Measurements from ENCODE around the gene ZNF367. TPM values are rescaled to one million over a fixed set of nuclear protein-coding genes. Genes with fewer than 3 reads are reported as not detected.

ZNF367 gene
- total RNA-seq (1 to 10 TPM; 3.7 to 6.2 (median 5.8) TPM), total RNA-seq (5.6 to 110 (median 11.8) reads per million in 29 experiments)
- 5.4 TPM for total RNA-seq (2013)

DNA sequence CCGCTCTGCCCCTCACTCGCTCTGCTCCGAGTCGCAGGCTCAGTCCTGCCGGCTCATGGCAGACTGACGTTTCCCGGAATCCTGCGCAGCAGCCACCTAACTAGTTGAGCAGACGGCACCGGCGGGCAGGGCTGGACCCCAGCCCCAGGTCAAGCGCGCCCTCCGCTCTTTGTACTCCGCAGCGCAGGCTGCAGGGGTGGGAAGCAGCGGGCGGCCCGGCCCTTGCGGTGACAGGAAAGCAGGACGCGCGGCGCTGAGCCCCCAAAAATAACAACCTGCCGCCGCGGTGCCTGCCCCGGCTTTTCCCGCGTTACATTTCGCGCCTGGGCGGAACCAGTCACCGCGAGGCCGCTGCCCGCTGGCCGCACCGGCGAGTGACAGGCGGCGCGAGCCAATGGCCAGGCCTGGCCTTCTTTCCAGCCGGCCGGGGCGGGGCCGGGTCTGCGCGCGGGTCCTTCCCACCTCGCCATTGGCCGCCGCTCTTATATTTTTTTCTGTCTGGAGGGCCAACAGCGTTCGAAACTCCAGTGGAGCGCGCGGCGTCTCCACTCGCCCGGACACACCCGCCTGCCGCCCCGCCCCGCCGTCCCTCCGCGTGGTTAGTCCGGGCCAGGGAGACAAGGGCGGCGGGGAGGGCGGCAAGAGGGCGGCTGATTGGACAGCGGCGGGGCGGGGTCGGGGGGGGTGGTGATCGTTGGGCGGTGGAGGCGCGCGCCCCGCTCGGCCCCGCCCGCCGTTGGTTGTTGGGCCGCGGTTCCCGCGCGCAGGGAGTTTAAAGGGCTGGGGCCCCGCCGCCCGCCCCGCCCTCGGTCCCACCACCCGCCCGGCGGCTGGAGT lies at the start of gene ZNF367:
Gene ZNF367 (minus strand): TSS at position 288 of the 837 bp plus-strand sequence. CDS start 338 bp downstream, outside the sequence.
- ATAC-seq (replicated peaks in 1 of 4) (peak; percentile 72 to 74 (median 74)), DNase-seq (peak; percentile 65 to 92 (median 80))
- peak within 1 kb of the TSS; percentile 91 to 94 for H3K27ac Mint-ChIP-seq
- H3K36me3 Mint-ChIP-seq = no peaks in the 10 kb centered on the region
- no peaks in the 10 kb centered on the region for H3K27me3 Mint-ChIP-seq
- POLR2A ChIA-PET = no interaction called here
- H3K27ac ChIP-seq (ENCODE audit: low read length) = peak within 1 kb of the TSS; percentile 84
- peak within 1 kb of the TSS; percentile 85 to 89 (median 88) for H3K4me3 Mint-ChIP-seq
- H3K4me1 Mint-ChIP-seq = peaks cover 28 to 43% (median 35%) of the 10 kb centered on the region in 3 donors
- H3K4me3 ChIP-seq (ENCODE audit: control insufficient read depth in 1 of 2, extremely low read depth in 1 of 2, low read length in 1 of 2) = peak within 1 kb of the TSS; percentile 74 to 83
- no peaks in the 10 kb centered on the region for H3K36me3 ChIP-seq (ENCODE audit: control insufficient read depth in 2 of 2, extremely low read depth in 1 of 2, insufficient read depth in 1 of 2, low read length in 1 of 2)
- peaks cover 10 to 36% of the 10 kb centered on the region in 2 experiments for H3K4me1 ChIP-seq (ENCODE audit: control insufficient read depth in 1 of 2, extremely low read depth in 1 of 2, insufficient read depth in 2 of 2, low read length in 2 of 2)
- WGBS (ENCODE audit: insufficient coverage) = under 1% methylated on average over 90 of the region's 100 CpGs
- CTCF ChIA-PET = interaction anchor here in 1 of 2 donors (1.2 kb wide), 1 partner anchor 31 kb away, joined by 6 read pairs; the partner anchor contains the start of gene HABP4
- no peaks in the 10 kb centered on the region for H3K27me3 ChIP-seq (replicated peaks in 1 of 2; ENCODE audit: control insufficient read depth in 2 of 2, extremely low read depth in 1 of 2, insufficient read depth in 2 of 2, low read length in 1 of 2)
- no peaks in the 10 kb centered on the region for H3K9me3 ChIP-seq
- no peaks in the 10 kb centered on the region for H3K9me3 Mint-ChIP-seq

DNA sequence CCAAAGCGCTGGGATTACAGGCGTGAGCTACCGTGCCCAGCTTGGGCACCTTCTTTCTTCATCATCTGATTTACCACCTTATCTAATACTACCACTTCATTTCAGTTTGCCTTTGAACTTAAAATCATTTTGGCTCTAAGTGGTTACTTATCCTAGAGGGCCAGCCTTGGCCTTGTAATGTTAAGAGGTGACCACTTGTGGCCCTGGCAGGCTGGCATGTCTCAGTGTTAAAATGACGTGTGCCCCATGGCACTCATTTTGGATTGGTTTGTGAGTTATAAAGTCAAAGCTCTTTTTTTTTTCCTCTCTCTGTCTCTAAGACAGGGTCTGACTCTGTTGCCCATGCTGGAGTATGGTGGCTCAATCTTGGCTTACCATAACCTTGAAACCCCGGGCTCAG lies 49.6 kb upstream of the ZNF367 start:
- Mint-ChIP-seq H3K9me3 (no peaks in the 10 kb centered on the region), H3K4me3 (no peak overlapping the region), H3K4me1 (no peaks in the 10 kb centered on the region), H3K27me3 (no peaks in the 10 kb centered on the region), H3K36me3 (peaks cover 38% of the 10 kb centered on the region), H3K27ac (no peak overlapping the region)
- Histone ChIP-seq H3K27ac (ENCODE audit: low read length) (no peak overlapping the region), H3K9me3 (no peaks in the 10 kb centered on the region), H3K4me1 (ENCODE audit: control insufficient read depth in 1 of 2, extremely low read depth in 1 of 2, insufficient read depth in 2 of 2, low read length in 2 of 2) (no peaks in the 10 kb centered on the region), H3K36me3 (ENCODE audit: control insufficient read depth in 2 of 2, extremely low read depth in 1 of 2, insufficient read depth in 1 of 2, low read length in 1 of 2) (peaks cover 0 to 37% of the 10 kb centered on the region in 2 donors), H3K4me3 (ENCODE audit: control insufficient read depth in 1 of 2, extremely low read depth in 1 of 2, low read length in 1 of 2) (no peak overlapping the region), H3K27me3 (replicated peaks in 1 of 2; ENCODE audit: control insufficient read depth in 2 of 2, extremely low read depth in 1 of 2, insufficient read depth in 2 of 2, low read length in 1 of 2) (no peaks in the 10 kb centered on the region)
- CTCF ChIA-PET = interaction anchor here in 1 of 2 donors (0.5 to 0.7 kb wide), 3 partner anchors 15 to 1102 kb away, joined by 4 to 5 read pairs (median 4); no protein-coding TSS in a partner anchor
- POLR2A ChIA-PET = interaction anchor here (0.6 to 1.2 kb wide), 3 partner anchors 18 to 123 kb away, joined by 3 to 11 read pairs (median 10); partner anchors contain the start of gene HABP4 (in 1 of the 2)
- WGBS (ENCODE audit: insufficient coverage) = 100% methylated on average over 1 of the region's 5 CpGs
- DNase-seq (no peak), ATAC-seq (replicated peaks in 1 of 4) (no peak)

GRCh38 chr9:96464426-96464825 lies 46.3 kb upstream of the ZNF367 start:
- no peak overlapping the region for H3K4me3 Mint-ChIP-seq
- ChIA-PET CTCF (no interaction called here), POLR2A (no interaction called here)
- WGBS (ENCODE audit: insufficient coverage) = 89% methylated on average over 3 of the region's 6 CpGs
- H3K4me3 ChIP-seq (ENCODE audit: control insufficient read depth in 1 of 2, extremely low read depth in 1 of 2, low read length in 1 of 2) = no peak overlapping the region
- H3K36me3 ChIP-seq (ENCODE audit: control insufficient read depth in 2 of 2, extremely low read depth in 1 of 2, insufficient read depth in 1 of 2, low read length in 1 of 2) = peaks cover 0 to 20% of the 10 kb centered on the region in 2 donors
- no peaks in the 10 kb centered on the region for H3K4me1 ChIP-seq (ENCODE audit: control insufficient read depth in 1 of 2, extremely low read depth in 1 of 2, insufficient read depth in 2 of 2, low read length in 2 of 2)
- no peaks in the 10 kb centered on the region for H3K9me3 ChIP-seq
- ATAC-seq (replicated peaks in 1 of 4) (no peak), DNase-seq (no peak)
- peaks cover 39% of the 10 kb centered on the region for H3K36me3 Mint-ChIP-seq
- H3K4me1 Mint-ChIP-seq = no peaks in the 10 kb centered on the region
- no peak overlapping the region for H3K27ac Mint-ChIP-seq
- H3K9me3 Mint-ChIP-seq = no peaks in the 10 kb centered on the region
- H3K27me3 Mint-ChIP-seq = no peaks in the 10 kb centered on the region
- H3K27me3 ChIP-seq (replicated peaks in 1 of 2; ENCODE audit: control insufficient read depth in 2 of 2, extremely low read depth in 1 of 2, insufficient read depth in 2 of 2, low read length in 1 of 2) = no peaks in the 10 kb centered on the region
- H3K27ac ChIP-seq (ENCODE audit: low read length) = no peak overlapping the region

- Mint-ChIP-seq H3K4me3 (no peak overlapping the region), H3K9me3 (no peaks in the 10 kb centered on the region), H3K27ac (no peak overlapping the region), H3K4me1 (peaks cover 0 to 8% (median 6%) of the 10 kb centered on the region in 3 donors), H3K27me3 (no peaks in the 10 kb centered on the region), H3K36me3 (peaks cover 48% of the 10 kb centered on the region)
- ChIA-PET POLR2A (interaction anchor here in 1 of 2 donors (1.2 kb wide), 1 partner anchor 13 kb away, joined by 3 read pairs; the partner anchor contains the start of gene HABP4), CTCF (interaction anchor here in 1 of 2 donors (0.6 kb wide), 2 partner anchors 10 to 507 kb away, joined by 3 to 4 read pairs; no protein-coding TSS in a partner anchor)
- no peak for DNase-seq
- ATAC-seq (replicated peaks in 1 of 4) = no peak
- H3K27ac ChIP-seq (ENCODE audit: low read length) = no peak overlapping the region
- H3K9me3 ChIP-seq = no peaks in the 10 kb centered on the region
- H3K4me1 ChIP-seq (ENCODE audit: control insufficient read depth in 1 of 2, extremely low read depth in 1 of 2, insufficient read depth in 2 of 2, low read length in 2 of 2) = no peaks in the 10 kb centered on the region
- peaks cover 0 to 7% of the 10 kb centered on the region in 2 donors for H3K36me3 ChIP-seq (ENCODE audit: control insufficient read depth in 2 of 2, extremely low read depth in 1 of 2, insufficient read depth in 1 of 2, low read length in 1 of 2)
- H3K27me3 ChIP-seq (replicated peaks in 1 of 2; ENCODE audit: control insufficient read depth in 2 of 2, extremely low read depth in 1 of 2, insufficient read depth in 2 of 2, low read length in 1 of 2) = no peaks in the 10 kb centered on the region
- no peak overlapping the region for H3K4me3 ChIP-seq (ENCODE audit: control insufficient read depth in 1 of 2, extremely low read depth in 1 of 2, low read length in 1 of 2)
- 93% methylated on average over 3 of the region's 6 CpGs for WGBS (ENCODE audit: insufficient coverage)
Measured at GRCh38 chr9:96462541-96462940, 44.4 kb upstream of the ZNF367 start.

DNA sequence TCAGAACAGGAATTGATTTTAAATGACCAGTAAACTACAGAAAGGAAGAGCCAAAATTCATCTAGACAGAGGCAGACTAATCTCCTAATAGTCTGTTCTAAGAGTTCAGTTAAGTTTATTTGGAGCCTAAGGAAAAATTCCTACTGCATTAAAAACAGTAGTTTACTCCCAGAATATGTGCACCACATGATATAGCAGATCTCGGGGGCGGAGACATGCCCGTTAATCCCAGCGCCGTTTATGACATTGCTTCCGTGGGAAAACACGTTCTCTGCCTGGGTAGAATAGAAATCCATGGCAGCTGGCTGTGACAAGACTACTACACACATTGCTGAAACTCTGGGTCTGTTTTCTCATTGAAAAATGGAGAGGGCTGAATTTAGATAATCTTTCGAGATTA lies 43.2 kb upstream of the ZNF367 start:
- POLR2A ChIA-PET = interaction anchor here in 1 of 2 donors (0.6 to 0.7 kb wide), 2 partner anchors 9 to 155 kb away, joined by 3 to 8 read pairs; no protein-coding TSS in a partner anchor

GRCh38 chr9:96460882-96461281 lies 42.7 kb upstream of the ZNF367 start:
- Histone ChIP-seq H3K36me3 (ENCODE audit: control insufficient read depth in 2 of 2, extremely low read depth in 1 of 2, insufficient read depth in 1 of 2, low read length in 1 of 2) (peaks cover 0 to 3% of the 10 kb centered on the region in 2 donors), H3K9me3 (no peaks in the 10 kb centered on the region), H3K27ac (ENCODE audit: low read length) (no peak overlapping the region), H3K4me1 (ENCODE audit: control insufficient read depth in 1 of 2, extremely low read depth in 1 of 2, insufficient read depth in 2 of 2, low read length in 2 of 2) (no peaks in the 10 kb centered on the region), H3K4me3 (ENCODE audit: control insufficient read depth in 1 of 2, extremely low read depth in 1 of 2, low read length in 1 of 2) (no peak overlapping the region), H3K27me3 (replicated peaks in 1 of 2; ENCODE audit: control insufficient read depth in 2 of 2, extremely low read depth in 1 of 2, insufficient read depth in 2 of 2, low read length in 1 of 2) (no peaks in the 10 kb centered on the region)
- H3K36me3 Mint-ChIP-seq = peaks cover 42% of the 10 kb centered on the region
- ChIA-PET POLR2A (interaction anchor here in 1 of 2 donors (0.6 to 0.7 kb wide), 2 partner anchors 8 to 155 kb away, joined by 3 to 8 read pairs; no protein-coding TSS in a partner anchor), CTCF (interaction anchor here in 1 of 2 donors (1.0 kb wide), 1 partner anchor 8 kb away, joined by 5 read pairs; no protein-coding TSS in a partner anchor)
- H3K27me3 Mint-ChIP-seq = no peaks in the 10 kb centered on the region
- H3K4me1 Mint-ChIP-seq = peaks cover 0 to 8% (median 6%) of the 10 kb centered on the region in 3 donors
- no peaks in the 10 kb centered on the region for H3K9me3 Mint-ChIP-seq
- no peak overlapping the region for H3K4me3 Mint-ChIP-seq
- DNase-seq (no peak), ATAC-seq (replicated peaks in 1 of 4) (no peak)
- H3K27ac Mint-ChIP-seq = no peak overlapping the region

More for the DNA sequence above, 43.2 kb upstream of the ZNF367 start:
- peaks cover 0 to 4% of the 10 kb centered on the region in 2 donors for H3K36me3 ChIP-seq (ENCODE audit: control insufficient read depth in 2 of 2, extremely low read depth in 1 of 2, insufficient read depth in 1 of 2, low read length in 1 of 2)
- no peaks in the 10 kb centered on the region for H3K9me3 Mint-ChIP-seq
- DNase-seq (no peak), ATAC-seq (replicated peaks in 1 of 4) (no peak)
- CTCF ChIA-PET = interaction anchor here in 1 of 2 donors (1.0 kb wide), 1 partner anchor 9 kb away, joined by 5 read pairs; no protein-coding TSS in a partner anchor
- WGBS (ENCODE audit: insufficient coverage) = 100% methylated on average over 3 of the region's 8 CpGs
- H3K4me3 Mint-ChIP-seq = no peak overlapping the region
- H3K36me3 Mint-ChIP-seq = peaks cover 45% of the 10 kb centered on the region
- no peaks in the 10 kb centered on the region for H3K27me3 Mint-ChIP-seq
- no peak overlapping the region for H3K27ac Mint-ChIP-seq
- H3K27me3 ChIP-seq (replicated peaks in 1 of 2; ENCODE audit: control insufficient read depth in 2 of 2, extremely low read depth in 1 of 2, insufficient read depth in 2 of 2, low read length in 1 of 2) = no peaks in the 10 kb centered on the region
- no peak overlapping the region for H3K27ac ChIP-seq (ENCODE audit: low read length)
- H3K9me3 ChIP-seq = no peaks in the 10 kb centered on the region
- no peaks in the 10 kb centered on the region for H3K4me1 ChIP-seq (ENCODE audit: control insufficient read depth in 1 of 2, extremely low read depth in 1 of 2, insufficient read depth in 2 of 2, low read length in 2 of 2)
- peaks cover 0 to 8% (median 6%) of the 10 kb centered on the region in 3 donors for H3K4me1 Mint-ChIP-seq
- no peak overlapping the region for H3K4me3 ChIP-seq (ENCODE audit: control insufficient read depth in 1 of 2, extremely low read depth in 1 of 2, low read length in 1 of 2)
